Measurements from ENCODE around the gene GFOD2.

Gene GFOD2

GRCh38 chr16:67651039-67651438 is 68.1 kb downstream of the GFOD2 start:
- Histone ChIP-seq H3K4me2 (ENCODE audit: low read depth, low read length, poor library complexity, severe bottlenecking) (no peak overlapping the region), H3K4me3 (ENCODE audit: low read length, poor library complexity, severe bottlenecking) (no peak overlapping the region), H3K9me2 (replicated peaks; ENCODE audit: low read depth, low read length) (no peaks in the 10 kb centered on the region), H2AFZ (ENCODE audit: low read length) (no peak overlapping the region), H3K9ac (ENCODE audit: low read depth, low read length, poor library complexity, severe bottlenecking) (no peak overlapping the region), H3K4me1 (ENCODE audit: insufficient read depth, low read length, poor library complexity, severe bottlenecking) (peaks cover 10% of the 10 kb centered on the region), H3K27me3 (ENCODE audit: insufficient read depth, low read length, poor library complexity, severe bottlenecking) (no peaks in the 10 kb centered on the region), H3K9me3 (ENCODE audit: insufficient read depth, low read depth, low read length) (no peaks in the 10 kb centered on the region), H3K36me3 (ENCODE audit: insufficient read depth, low read length) (peaks cover 57% of the 10 kb centered on the region; the same call in 1 of the 2 replicates), H4K20me1 (ENCODE audit: insufficient read depth, low read length, poor library complexity, severe bottlenecking) (peaks cover 21% of the 10 kb centered on the region), H3K79me2 (ENCODE audit: insufficient read depth, low read length) (peaks cover 54% of the 10 kb centered on the region), H3F3A (ENCODE audit: low read depth) (no peaks in the 10 kb centered on the region)
- TF ChIP-seq CTCF (conservative IDR thresholded peaks at IDR 0.05; ENCODE audit: low read length): no peak
- no peak for TF ChIP-seq EZH2phosphoT487 (IDR thresholded peaks at IDR 0.05; ENCODE audit: borderline replicate concordance)

- Histone ChIP-seq H3K36me3 (ENCODE audit: insufficient read depth, low read length) (peaks cover 48% of the 10 kb centered on the region; the same call in 1 of the 2 replicates), H3K4me3 (ENCODE audit: low read length, poor library complexity, severe bottlenecking) (no peak overlapping the region), H3K9me3 (ENCODE audit: insufficient read depth, low read depth, low read length) (no peaks in the 10 kb centered on the region), H2AFZ (ENCODE audit: low read length) (no peak overlapping the region), H3K79me2 (ENCODE audit: insufficient read depth, low read length) (peaks cover 64% of the 10 kb centered on the region), H3K27me3 (ENCODE audit: insufficient read depth, low read length, poor library complexity, severe bottlenecking) (no peaks in the 10 kb centered on the region), H4K20me1 (ENCODE audit: insufficient read depth, low read length, poor library complexity, severe bottlenecking) (peaks cover 23% of the 10 kb centered on the region), H3K9ac (ENCODE audit: low read depth, low read length, poor library complexity, severe bottlenecking) (no peak overlapping the region), H3K4me1 (ENCODE audit: insufficient read depth, low read length, poor library complexity, severe bottlenecking) (peaks cover 20% of the 10 kb centered on the region), H3K9me2 (replicated peaks; ENCODE audit: low read depth, low read length) (no peaks in the 10 kb centered on the region), H3F3A (ENCODE audit: low read depth) (no peaks in the 10 kb centered on the region), H3K4me2 (ENCODE audit: low read depth, low read length, poor library complexity, severe bottlenecking) (peak overlapping the region; percentile 17)
- no peak for TF ChIP-seq EZH2phosphoT487 (IDR thresholded peaks at IDR 0.05; ENCODE audit: borderline replicate concordance)
Measured at GRCh38 chr16:67650023-67650422, 69.1 kb downstream of the GFOD2 start.

- H3K27me3 ChIP-seq (ENCODE audit: insufficient read depth, low read length, poor library complexity, severe bottlenecking): no peaks in the 10 kb centered on the region
- no peak overlapping the region for H3K4me2 ChIP-seq (ENCODE audit: low read depth, low read length, poor library complexity, severe bottlenecking)
Measured at GRCh38 chr16:67649494-67649931, 69.6 kb downstream of the GFOD2 start.

More at GRCh38 chr16:67649494-67649931, 69.6 kb downstream of the GFOD2 start:
- no peaks in the 10 kb centered on the region for H3K9me3 ChIP-seq (ENCODE audit: insufficient read depth, low read depth, low read length)
- H3K9me2 ChIP-seq (replicated peaks; ENCODE audit: low read depth, low read length): no peaks in the 10 kb centered on the region
- no peak overlapping the region for H2AFZ ChIP-seq (ENCODE audit: low read length)
- H3K36me3 ChIP-seq (ENCODE audit: insufficient read depth, low read length): peaks cover 43% of the 10 kb centered on the region; the same call in 1 of the 2 replicates
- no peak for TF ChIP-seq CTCF (conservative IDR thresholded peaks at IDR 0.05; ENCODE audit: low read length)
- TF ChIP-seq EZH2phosphoT487 (IDR thresholded peaks at IDR 0.05; ENCODE audit: borderline replicate concordance): no peak
- peaks cover 21% of the 10 kb centered on the region for H3K4me1 ChIP-seq (ENCODE audit: insufficient read depth, low read length, poor library complexity, severe bottlenecking)
- no peaks in the 10 kb centered on the region for H3F3A ChIP-seq (ENCODE audit: low read depth)
- no peak overlapping the region for H3K4me3 ChIP-seq (ENCODE audit: low read length, poor library complexity, severe bottlenecking)
- H3K9ac ChIP-seq (ENCODE audit: low read depth, low read length, poor library complexity, severe bottlenecking): no peak overlapping the region
- peaks cover 64% of the 10 kb centered on the region for H3K79me2 ChIP-seq (ENCODE audit: insufficient read depth, low read length)
- peaks cover 23% of the 10 kb centered on the region for H4K20me1 ChIP-seq (ENCODE audit: insufficient read depth, low read length, poor library complexity, severe bottlenecking)

Data from Loucy (cell line).